ENCODE measurements around the gene MLC1. TPM values are rescaled to one million over a fixed set of nuclear protein-coding genes. Genes with fewer than 3 reads are reported as not detected.

MLC1 gene
- total and polyA plus RNA-seq, 4 donors, result 0.13 to 9.4 (median 0.33) TPM; not detected in 1

- DNase-seq (ENCODE audit: low spot score), result peak; percentile 67
- Histone ChIP-seq H3K36me3 (ENCODE audit: control insufficient read depth in 4 of 4, insufficient read depth in 3 of 4, low read depth in 1 of 4, low read length in 3 of 4) (no peaks in the 10 kb centered on the region), H3K27me3 (ENCODE audit: control insufficient read depth in 4 of 4, insufficient read depth in 4 of 4, low read length in 3 of 4) (peaks cover 0 to 2% (median 0%) of the 10 kb centered on the region in 4 donors), H3K9ac (ENCODE audit: low read depth in 1 of 2, low read length in 2 of 2) (no peak overlapping the region), H3K4me3 (ENCODE audit: low read depth in 1 of 3, low read length in 3 of 3) (no peak overlapping the region), H3K4me1 (ENCODE audit: control insufficient read depth in 4 of 4, insufficient read depth in 4 of 4, low read length in 3 of 4) (peaks cover 0 to 7% (median 0%) of the 10 kb centered on the region in 4 donors), H3K9me3 (ENCODE audit: control insufficient read depth in 4 of 4, low read length in 3 of 4) (no peaks in the 10 kb centered on the region), H3K27ac (ENCODE audit: low read depth in 1 of 2, low read length in 2 of 2) (no peak overlapping the region)
- peak; percentile 91 for TF ChIP-seq CTCF (IDR thresholded peaks at IDR 0.05; ENCODE audit: low read depth, low read length, missing input control)
- peak; percentile 90 to 96 for TF ChIP-seq RAD21 (IDR thresholded peaks at IDR 0.05)
- no peak for TF ChIP-seq NR2F2 (IDR thresholded peaks at IDR 0.05)
- WGBS, result 21% methylated on average over 52 of the region's 52 CpGs
Observed at GRCh38 chr22:50030297-50031188, 54.7 kb downstream of the MLC1 start.

GRCh38 chr22:50027639-50028537 lies 57.3 kb downstream of the MLC1 start:
- Histone ChIP-seq H3K4me1 (ENCODE audit: control insufficient read depth in 4 of 4, insufficient read depth in 4 of 4, low read length in 3 of 4) (peaks cover 0 to 7% (median 0%) of the 10 kb centered on the region in 4 donors), H3K27ac (ENCODE audit: low read depth in 1 of 2, low read length in 2 of 2) (no peak overlapping the region), H3K27me3 (ENCODE audit: control insufficient read depth in 4 of 4, insufficient read depth in 4 of 4, low read length in 3 of 4) (no peaks in the 10 kb centered on the region), H3K4me3 (ENCODE audit: low read depth in 1 of 3, low read length in 3 of 3) (no peak overlapping the region), H3K9me3 (ENCODE audit: control insufficient read depth in 4 of 4, low read length in 3 of 4) (no peaks in the 10 kb centered on the region), H3K9ac (ENCODE audit: low read depth in 1 of 2, low read length in 2 of 2) (no peak overlapping the region), H3K36me3 (ENCODE audit: control insufficient read depth in 4 of 4, insufficient read depth in 3 of 4, low read depth in 1 of 4, low read length in 3 of 4) (no peaks in the 10 kb centered on the region)
- 73% methylated on average over 42 of the region's 42 CpGs for WGBS
- TF ChIP-seq NR2F2 (IDR thresholded peaks at IDR 0.05), result no peak
- TF ChIP-seq RAD21 (IDR thresholded peaks at IDR 0.05), result no peak
- TF ChIP-seq FOXA2 (IDR thresholded peaks at IDR 0.05), result no peak
- no peak for TF ChIP-seq HNF4A (conservative IDR thresholded peaks at IDR 0.05)
- no peak for TF ChIP-seq MAX (IDR thresholded peaks at IDR 0.05)
- no peak for DNase-seq (ENCODE audit: low spot score)

- no peak for DNase-seq (ENCODE audit: low spot score)
- Histone ChIP-seq H3K27me3 (ENCODE audit: control insufficient read depth in 4 of 4, insufficient read depth in 4 of 4, low read length in 3 of 4) (no peaks in the 10 kb centered on the region), H3K9me3 (ENCODE audit: control insufficient read depth in 4 of 4, low read length in 3 of 4) (no peaks in the 10 kb centered on the region), H3K4me3 (ENCODE audit: low read depth in 1 of 3, low read length in 3 of 3) (no peak overlapping the region), H3K4me1 (ENCODE audit: control insufficient read depth in 4 of 4, insufficient read depth in 4 of 4, low read length in 3 of 4) (peaks cover 0 to 7% (median 0%) of the 10 kb centered on the region in 4 donors), H3K9ac (ENCODE audit: low read depth in 1 of 2, low read length in 2 of 2) (no peak overlapping the region), H3K36me3 (ENCODE audit: control insufficient read depth in 4 of 4, insufficient read depth in 3 of 4, low read depth in 1 of 4, low read length in 3 of 4) (no peaks in the 10 kb centered on the region), H3K27ac (ENCODE audit: low read depth in 1 of 2, low read length in 2 of 2) (no peak overlapping the region)
- WGBS, result 78% methylated on average over 13 of the region's 13 CpGs
- no peak for TF ChIP-seq EGR1 (IDR thresholded peaks at IDR 0.05; ENCODE audit: low read depth in 2 of 2)
- TF ChIP-seq FOXA1 (IDR thresholded peaks at IDR 0.05), result no peak
- TF ChIP-seq HNF4G (IDR thresholded peaks at IDR 0.05), result no peak
- no peak for TF ChIP-seq ATF3 (IDR thresholded peaks at IDR 0.05)
- TF ChIP-seq NR2F2 (IDR thresholded peaks at IDR 0.05), result no peak
- no peak for TF ChIP-seq RAD21 (IDR thresholded peaks at IDR 0.05)
- no peak for TF ChIP-seq RXRA (IDR thresholded peaks at IDR 0.05)
- no peak for TF ChIP-seq JUND (IDR thresholded peaks at IDR 0.05)
- no peak for TF ChIP-seq YY1 (IDR thresholded peaks at IDR 0.05)
- TF ChIP-seq REST (IDR thresholded peaks at IDR 0.05), result no peak
- TF ChIP-seq CTCF (IDR thresholded peaks at IDR 0.05; ENCODE audit: low read depth, low read length, missing input control), result no peak
Observed at GRCh38 chr22:50025993-50026392, 59.2 kb downstream of the MLC1 start.
